GM06990 (cell line): ENCODE results near the gene HIVEP3.
"Not testable (repeated sequence)": the region's sequence is repeated elsewhere in the genome, so short reads cannot be mapped to it uniquely, and the experiment has no call there.

Experiments used
- DNase-seq: peaks from one replicate; pipeline ENCODE4 v3.0.0-alpha.2; 2011; ENCODE audit not compliant: insufficient read length; ENCODE audit errors: extremely low read depth
- H3K27me3 ChIP-seq: replicated peaks from 2 replicates; pipeline ENCODE4 v1.6.0; 2011; ENCODE audit warnings: low read length; ENCODE audit not compliant: control insufficient read depth, insufficient read depth
- H3K36me3 ChIP-seq: 2 replicates; pipeline ENCODE4 v1.5.1; 2011; ENCODE audit warnings: low read length; ENCODE audit not compliant: control insufficient read depth, insufficient read depth
- H3K4me3 ChIP-seq: replicated peaks from 2 replicates; pipeline ENCODE4 v1.5.1; 2011; ENCODE audit warnings: low read depth, mild to moderate bottlenecking, control low read depth, low read length
- TF ChIP-seq, protein P1 (sequence below): IDR thresholded peaks from 2 replicates; pipeline ENCODE4 v1.5.1; 2011; ENCODE audit warnings: low read length, control low read depth, mild to moderate bottlenecking, inconsistent platforms; ENCODE audit not compliant: insufficient read depth, poor library complexity, severe bottlenecking

The HIVEP3 gene

DNA sequence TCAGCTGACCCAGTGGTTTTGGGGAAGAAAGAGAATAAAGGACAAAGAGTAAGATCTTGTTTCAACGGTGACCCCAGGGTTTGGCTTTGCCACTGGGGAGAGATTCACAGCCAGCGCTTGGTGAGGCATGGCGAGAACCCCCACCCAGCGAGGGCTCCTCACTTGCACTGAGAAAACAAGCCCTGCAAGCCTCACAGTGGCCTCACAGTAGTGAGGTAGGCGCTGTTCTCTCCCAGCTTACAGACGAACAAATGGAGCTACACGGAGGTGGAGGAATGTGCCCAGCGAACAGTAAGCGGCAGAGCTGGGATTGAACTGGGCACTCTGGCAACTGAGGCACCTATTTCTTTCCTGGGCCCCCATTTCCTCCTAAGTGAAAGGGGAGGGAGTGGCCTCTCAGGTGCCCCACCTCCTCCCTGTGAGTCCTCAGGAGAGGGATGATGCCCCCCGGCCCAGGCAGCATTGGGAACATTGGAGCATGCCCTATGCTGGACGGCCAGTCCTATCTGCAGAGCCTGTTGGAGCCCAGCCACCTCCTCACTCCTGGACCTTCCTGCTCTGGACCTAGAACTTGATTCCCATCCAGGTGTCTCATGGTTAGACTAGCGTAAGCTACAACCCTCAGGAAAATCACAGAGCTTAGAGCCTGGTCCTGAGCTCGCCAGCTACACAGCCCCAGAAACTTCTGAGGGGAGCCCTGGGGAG is 360.8 kb downstream of the HIVEP3 start:
- DNase-seq: no peak
- Histone ChIP-seq H3K27me3 (no peaks in the 10 kb centered on the region), H3K4me3 (no peak overlapping the region), H3K36me3 (no peaks in the 10 kb centered on the region; the same call in 1 of the 2 replicates)
- TF ChIP-seq, protein P1, sequence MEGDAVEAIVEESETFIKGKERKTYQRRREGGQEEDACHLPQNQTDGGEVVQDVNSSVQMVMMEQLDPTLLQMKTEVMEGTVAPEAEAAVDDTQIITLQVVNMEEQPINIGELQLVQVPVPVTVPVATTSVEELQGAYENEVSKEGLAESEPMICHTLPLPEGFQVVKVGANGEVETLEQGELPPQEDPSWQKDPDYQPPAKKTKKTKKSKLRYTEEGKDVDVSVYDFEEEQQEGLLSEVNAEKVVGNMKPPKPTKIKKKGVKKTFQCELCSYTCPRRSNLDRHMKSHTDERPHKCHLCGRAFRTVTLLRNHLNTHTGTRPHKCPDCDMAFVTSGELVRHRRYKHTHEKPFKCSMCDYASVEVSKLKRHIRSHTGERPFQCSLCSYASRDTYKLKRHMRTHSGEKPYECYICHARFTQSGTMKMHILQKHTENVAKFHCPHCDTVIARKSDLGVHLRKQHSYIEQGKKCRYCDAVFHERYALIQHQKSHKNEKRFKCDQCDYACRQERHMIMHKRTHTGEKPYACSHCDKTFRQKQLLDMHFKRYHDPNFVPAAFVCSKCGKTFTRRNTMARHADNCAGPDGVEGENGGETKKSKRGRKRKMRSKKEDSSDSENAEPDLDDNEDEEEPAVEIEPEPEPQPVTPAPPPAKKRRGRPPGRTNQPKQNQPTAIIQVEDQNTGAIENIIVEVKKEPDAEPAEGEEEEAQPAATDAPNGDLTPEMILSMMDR: no peak

DNA sequence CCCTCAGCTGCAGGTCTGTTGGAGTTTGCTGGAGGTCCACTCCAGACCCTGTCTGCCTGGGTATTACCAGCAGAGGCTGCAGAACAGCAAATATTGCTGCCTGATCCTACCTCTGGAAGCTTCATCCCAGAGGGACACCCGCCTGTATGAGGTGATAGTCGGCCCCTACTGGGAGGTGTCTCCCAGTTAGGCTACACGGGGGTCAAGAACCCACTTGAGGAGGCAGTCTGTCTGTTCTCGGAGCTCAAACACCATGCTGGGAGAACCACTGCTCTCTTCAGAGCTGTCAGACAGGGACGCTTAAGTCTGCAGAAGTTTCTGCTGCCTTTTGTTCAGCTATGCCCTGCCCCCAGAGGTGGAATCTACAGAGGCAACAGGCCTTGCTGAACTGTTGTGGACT is 364.0 kb downstream of the HIVEP3 start:
- not testable (repeated sequence) for H3K4me3 ChIP-seq, H3K36me3 ChIP-seq, H3K27me3 ChIP-seq, DNase-seq

DNA sequence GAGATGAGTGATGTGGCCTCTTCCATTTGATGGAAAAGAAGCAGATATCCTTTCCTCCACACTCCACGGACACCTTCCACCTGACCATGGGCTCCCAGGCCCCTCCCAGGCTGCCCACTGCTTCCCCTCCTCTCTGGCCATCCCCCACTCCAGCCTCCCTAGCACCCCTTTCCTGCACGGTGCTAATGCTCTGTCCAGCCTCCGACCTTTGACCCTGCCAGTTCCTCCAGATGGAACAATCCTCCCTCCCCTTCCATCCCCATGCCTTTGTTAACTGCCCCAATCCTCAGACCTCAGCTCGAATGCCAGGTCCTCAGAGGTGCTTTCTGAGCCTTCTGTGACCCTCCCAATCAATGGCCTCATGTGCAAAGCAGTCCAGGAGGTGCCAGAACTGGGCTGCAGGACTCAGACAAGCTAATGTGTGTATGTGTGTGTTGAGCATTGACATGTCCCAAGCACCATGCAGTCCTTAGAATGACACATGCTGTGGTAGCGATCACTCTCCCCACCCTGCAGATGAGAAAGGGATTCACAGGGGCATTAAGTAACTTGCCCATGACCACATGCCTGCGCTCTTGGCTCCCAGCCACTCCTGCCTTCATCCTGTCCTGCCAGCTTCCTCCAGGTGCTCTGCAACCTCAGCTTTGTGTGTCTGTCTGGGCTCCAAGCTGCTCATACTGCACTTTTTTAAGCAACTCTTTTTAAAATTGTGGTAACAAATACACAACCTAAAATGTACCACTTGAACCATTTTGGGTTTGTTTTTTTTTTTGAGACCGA is 370.8 kb downstream of the HIVEP3 start:
- Histone ChIP-seq H3K36me3 (no peaks in the 10 kb centered on the region; the same call in 1 of the 2 replicates), H3K4me3 (no peak overlapping the region), H3K27me3 (no peaks in the 10 kb centered on the region)
- no peak for DNase-seq
- TF ChIP-seq, protein P1: no peak

DNA sequence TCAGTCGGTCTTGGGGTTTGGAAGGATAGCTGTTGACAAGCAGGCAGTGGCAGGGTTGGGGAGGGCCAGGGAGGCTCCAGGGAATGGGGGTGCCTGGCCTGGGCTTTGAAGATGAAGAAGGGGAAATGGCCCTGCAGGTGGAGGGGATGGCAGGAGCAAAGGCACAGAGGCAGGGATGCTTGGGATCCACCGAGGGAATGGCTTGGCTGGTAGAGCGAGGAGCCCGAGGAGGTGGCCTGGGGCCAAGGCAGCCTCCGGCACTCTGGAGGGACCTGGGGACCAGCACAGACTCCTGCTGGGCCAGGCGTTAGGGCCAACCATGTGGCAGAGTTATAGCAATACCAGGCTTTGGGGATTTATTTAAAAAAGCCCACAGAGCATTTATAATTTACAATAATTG is 371.4 kb downstream of the HIVEP3 start:
- no peaks in the 10 kb centered on the region; the same call in 1 of the 2 replicates for H3K36me3 ChIP-seq
- H3K27me3 ChIP-seq: no peaks in the 10 kb centered on the region
- TF ChIP-seq, protein P1: no peak
- H3K4me3 ChIP-seq: no peak overlapping the region
- DNase-seq: no peak

DNA sequence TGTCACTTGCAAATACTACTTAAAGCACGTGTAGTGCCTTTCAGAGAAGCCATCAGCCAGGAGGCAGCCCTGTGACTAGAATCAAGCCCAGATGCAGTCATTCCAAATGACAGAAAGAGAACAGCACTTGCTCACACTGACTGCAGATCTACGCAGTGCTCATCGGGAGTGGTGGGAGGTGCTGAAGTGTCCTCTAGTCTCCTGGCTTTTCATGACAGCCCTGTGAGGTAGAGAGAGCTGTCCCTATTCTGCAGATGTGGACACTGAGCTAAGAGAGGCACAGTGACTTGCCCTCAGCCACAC is 371.9 kb downstream of the HIVEP3 start:
- DNase-seq: no peak
- no peak overlapping the region for H3K4me3 ChIP-seq
- no peaks in the 10 kb centered on the region for H3K27me3 ChIP-seq
- H3K36me3 ChIP-seq: no peaks in the 10 kb centered on the region; the same call in 1 of the 2 replicates
- TF ChIP-seq, protein P1: no peak

DNA sequence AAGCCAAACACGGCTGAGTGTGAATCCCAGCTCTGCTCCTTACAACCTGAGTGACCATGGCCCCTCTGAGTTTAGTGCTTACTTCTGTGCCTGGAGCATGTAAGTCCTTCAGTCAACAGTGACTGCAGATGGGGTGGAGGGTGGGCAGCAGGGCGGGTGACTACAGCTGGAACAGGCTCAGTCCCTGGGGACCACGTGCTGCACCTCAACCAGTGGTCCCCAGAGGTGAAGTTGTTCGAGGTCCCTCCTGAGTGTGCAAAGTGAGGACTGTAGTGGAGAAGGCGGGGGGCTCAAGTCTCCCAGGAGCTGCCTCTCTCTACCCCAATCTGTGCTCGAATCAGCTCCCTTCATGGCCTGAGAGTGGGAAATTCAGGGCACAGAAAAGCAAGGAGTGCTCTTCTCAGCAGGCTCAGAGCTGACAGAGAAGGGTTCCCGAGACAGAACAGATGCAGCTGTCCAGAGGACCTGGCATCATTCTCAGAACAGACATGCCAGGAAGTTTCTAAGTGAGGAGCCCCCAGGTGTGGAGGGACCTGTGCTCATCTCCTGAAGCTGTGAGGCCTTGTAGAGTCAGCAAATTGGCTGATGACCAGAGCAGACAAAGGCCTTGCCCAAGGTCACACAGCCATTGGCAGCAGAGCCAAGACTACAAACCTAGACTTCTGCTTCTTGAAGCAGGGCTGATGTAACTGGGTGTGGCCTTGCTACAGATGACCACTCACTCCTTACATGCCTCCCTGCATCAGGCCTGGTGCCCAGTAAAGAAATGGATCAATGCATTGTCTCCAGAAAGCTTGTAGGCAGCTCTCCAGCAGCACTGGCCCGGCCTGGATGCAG is 372.5 kb downstream of the HIVEP3 start:
- TF ChIP-seq, protein P1: no peak
- no peak overlapping the region for H3K4me3 ChIP-seq
- no peaks in the 10 kb centered on the region; the same call in 1 of the 2 replicates for H3K36me3 ChIP-seq
- no peak for DNase-seq
- H3K27me3 ChIP-seq: no peaks in the 10 kb centered on the region
